ENCODE measurements around the gene DUSP22.

Gene DUSP22

DNA sequence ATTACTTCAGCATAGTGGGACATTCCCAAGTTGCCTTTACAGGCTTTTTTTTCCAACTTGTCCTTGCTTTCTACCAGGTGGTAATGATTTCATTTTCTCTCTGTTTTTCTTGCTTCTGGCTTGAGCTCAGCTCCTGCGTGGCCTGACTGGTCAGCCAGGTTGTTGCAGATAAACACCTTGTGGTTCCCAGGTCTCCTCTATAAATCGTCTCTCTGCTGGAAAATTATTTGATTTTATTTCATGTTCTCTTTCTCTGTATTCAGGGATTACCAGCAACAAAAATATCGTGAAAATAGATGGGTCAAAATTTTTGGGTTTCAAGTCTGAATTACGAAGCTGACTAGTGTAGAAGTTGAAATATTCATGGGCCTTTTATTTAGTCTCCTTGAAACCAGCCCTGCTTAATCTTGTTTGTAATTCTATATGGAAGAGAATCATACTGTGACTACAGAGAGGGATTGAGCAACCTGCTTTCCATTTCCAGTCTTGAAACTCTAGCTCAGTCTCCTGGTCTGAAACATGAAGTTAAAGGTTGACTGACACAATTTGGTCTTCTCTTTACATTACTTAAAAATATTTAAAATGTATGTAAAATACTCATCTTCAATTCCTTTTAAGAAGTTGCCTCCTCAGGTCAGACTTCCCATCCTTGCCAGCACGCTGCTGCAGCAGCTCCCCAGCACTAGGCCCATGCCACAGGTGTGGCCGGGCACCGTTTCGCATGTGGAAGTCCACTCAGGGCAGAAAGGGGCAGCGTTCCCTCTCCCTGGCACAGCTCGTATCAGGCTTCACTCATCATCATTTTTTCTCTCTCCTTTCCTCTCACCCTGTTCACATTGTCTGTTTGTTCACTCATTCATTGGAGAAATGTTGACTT is 7.1 kb downstream of the DUSP22 start:
- no peak for DNase-seq (ENCODE audit: low read depth)
- TF ChIP-seq, protein P1, sequence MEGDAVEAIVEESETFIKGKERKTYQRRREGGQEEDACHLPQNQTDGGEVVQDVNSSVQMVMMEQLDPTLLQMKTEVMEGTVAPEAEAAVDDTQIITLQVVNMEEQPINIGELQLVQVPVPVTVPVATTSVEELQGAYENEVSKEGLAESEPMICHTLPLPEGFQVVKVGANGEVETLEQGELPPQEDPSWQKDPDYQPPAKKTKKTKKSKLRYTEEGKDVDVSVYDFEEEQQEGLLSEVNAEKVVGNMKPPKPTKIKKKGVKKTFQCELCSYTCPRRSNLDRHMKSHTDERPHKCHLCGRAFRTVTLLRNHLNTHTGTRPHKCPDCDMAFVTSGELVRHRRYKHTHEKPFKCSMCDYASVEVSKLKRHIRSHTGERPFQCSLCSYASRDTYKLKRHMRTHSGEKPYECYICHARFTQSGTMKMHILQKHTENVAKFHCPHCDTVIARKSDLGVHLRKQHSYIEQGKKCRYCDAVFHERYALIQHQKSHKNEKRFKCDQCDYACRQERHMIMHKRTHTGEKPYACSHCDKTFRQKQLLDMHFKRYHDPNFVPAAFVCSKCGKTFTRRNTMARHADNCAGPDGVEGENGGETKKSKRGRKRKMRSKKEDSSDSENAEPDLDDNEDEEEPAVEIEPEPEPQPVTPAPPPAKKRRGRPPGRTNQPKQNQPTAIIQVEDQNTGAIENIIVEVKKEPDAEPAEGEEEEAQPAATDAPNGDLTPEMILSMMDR (conservative IDR thresholded peaks at IDR 0.05; ENCODE audit: low read length), result no peak
- H3K4me3 ChIP-seq (ENCODE audit: low read length), result no peak overlapping the region

DNA sequence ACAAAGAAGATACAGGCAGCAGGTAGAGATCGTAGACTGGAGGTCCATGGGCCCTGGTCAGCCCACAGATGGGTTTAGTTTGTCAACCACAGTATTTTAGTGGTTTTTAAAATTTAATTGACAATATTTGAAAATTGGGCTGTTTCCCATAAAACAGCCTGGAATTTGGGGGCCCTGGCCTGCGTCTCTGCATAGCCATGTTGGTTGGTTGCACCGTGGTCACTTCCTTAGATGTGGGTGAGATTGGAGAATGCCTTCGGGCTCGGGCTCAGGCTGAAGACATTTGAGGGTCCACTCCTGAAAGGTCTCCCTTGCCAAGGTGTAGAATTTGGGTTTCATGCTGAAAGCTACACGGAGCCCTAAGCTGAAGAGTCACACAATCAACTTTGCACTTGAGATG is 7.7 kb downstream of the DUSP22 start:
- H3K4me3 ChIP-seq (ENCODE audit: low read length), result no peak overlapping the region
- DNase-seq (ENCODE audit: low read depth), result no peak
- TF ChIP-seq, protein P1 (conservative IDR thresholded peaks at IDR 0.05; ENCODE audit: low read length), result no peak

DNA sequence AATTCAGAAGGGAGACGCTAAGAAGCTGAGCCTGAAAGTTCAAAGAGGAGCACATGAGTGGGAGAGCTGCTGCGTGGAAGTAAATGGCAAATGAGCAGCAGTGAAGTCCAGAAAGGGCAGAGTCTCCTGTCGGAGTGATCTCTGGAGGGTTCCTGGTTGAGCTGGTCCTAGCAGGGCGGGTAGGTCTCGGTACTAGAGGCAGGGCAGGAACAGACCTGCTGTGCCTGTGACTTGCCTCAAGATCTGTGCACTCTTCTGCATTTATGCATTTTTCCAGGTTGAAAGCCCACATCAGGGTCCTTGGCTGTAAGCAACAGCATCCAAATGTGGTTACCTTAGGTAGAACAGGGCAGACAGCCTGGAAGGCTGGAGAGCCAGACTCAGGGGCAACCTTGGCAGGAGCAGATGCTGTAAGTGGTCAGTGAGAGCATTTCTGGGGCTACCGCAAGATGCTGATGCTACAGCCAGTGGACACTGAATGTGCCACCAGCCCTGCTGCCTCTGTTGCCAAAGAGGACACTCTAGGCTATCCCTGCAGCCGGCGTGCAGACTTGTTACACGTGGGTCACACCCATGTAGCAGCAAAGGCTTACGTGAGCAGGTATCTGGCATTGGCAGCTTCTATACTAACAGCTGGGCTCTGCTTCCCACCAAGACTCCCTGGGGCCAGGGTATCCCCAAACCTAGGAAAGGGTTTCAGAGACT is 8.4 kb downstream of the DUSP22 start:
- no peak for DNase-seq (ENCODE audit: low read depth)
- H3K4me3 ChIP-seq (ENCODE audit: low read length), result no peak overlapping the region
- TF ChIP-seq, protein P1 (conservative IDR thresholded peaks at IDR 0.05; ENCODE audit: low read length), result no peak

DNA sequence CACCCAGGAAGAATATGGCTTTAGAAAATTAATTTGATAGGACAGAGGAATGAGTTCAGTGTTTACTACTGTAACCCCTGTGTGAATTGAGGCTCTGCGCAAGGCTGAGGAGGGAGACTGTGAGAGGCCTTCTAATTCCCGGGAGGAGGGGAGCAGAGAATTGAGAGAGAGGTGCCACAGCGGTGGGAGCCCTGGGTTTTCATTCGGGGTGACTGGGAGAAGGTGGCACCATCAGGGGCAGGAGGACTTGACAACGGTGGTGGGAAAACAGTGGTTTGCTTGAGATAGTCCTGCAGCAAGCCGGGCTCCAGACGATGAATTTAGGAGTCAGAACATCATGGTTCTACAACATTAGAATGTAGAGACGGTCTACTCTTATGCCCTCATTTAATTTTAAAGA is 9.2 kb downstream of the DUSP22 start:
- DNase-seq (ENCODE audit: low read depth), result no peak
- TF ChIP-seq, protein P1 (conservative IDR thresholded peaks at IDR 0.05; ENCODE audit: low read length), result no peak
- no peak overlapping the region for H3K4me3 ChIP-seq (ENCODE audit: low read length)

DNA sequence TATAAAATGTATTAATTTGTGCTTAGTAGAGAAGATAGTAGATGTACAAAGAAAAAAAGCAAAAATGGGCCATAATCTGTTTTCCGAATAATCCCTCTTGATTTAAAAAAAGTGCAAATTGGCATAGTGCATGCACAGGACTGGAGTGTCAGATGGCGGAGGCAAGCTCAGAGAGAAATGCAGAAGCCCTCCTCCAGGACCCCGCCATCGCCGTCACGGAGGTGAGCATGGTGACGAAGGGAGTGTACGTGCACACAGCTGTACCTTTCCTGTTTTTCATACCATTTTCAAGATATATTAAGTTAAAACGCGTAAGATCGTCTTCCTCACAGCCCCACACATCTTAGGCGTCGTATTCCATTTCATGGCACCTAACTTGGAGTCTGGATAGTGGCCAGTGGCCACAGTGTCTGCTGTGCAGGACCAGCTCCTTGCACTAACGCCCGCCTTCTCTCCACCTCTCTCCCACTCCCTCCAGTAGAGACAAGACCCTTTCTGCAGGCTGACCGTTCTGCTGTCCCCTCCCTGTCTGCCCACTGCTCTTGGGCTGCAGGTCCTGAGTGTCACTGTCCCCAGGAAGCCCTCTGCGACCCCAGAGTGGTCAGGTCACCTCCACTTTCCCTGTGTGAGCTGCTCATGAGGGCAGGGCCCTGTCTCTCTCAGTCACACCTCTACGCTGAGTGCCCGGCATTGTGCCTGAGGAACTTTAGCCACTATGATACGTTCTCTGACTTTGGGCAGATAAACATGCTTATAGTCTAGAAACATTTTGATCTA is 9.8 kb downstream of the DUSP22 start:
- TF ChIP-seq, protein P1 (conservative IDR thresholded peaks at IDR 0.05; ENCODE audit: low read length), result no peak
- no peak overlapping the region for H3K4me3 ChIP-seq (ENCODE audit: low read length)
- DNase-seq (ENCODE audit: low read depth), result no peak

DNA sequence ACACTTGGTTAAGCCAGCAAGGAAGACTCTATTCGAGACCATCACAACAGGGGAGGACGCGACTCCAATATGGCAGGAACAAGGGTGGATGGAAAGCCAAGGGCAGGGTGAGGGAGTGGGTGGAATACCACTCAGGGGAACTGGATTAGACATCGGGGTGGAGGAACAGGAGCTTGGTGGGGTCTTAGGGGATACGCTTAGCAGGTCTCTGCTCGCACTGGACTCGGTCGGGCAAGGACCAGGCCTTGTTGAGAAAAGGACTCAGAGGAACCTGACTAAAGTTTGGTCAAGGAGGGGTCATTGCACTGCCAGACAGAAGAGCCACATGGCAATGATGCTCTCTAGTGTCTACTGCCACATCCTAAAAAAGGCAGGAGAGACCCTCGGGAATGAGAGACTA is 10.5 kb downstream of the DUSP22 start:
- DNase-seq (ENCODE audit: low read depth), result no peak
- TF ChIP-seq, protein P1 (conservative IDR thresholded peaks at IDR 0.05; ENCODE audit: low read length), result no peak
- no peak overlapping the region for H3K4me3 ChIP-seq (ENCODE audit: low read length)
